T1000 (cell line): Measurements from ENCODE around the gene SPATA46.
"Not testable (repeated sequence)": the region's sequence is repeated elsewhere in the genome, so short reads cannot be mapped to it uniquely, and the experiment has no call there.

Experiments used
- DNase-seq: peaks from one replicate; lab custom pipeline; 2025; ENCODE audit warnings: mixed read lengths; lab: John Stamatoyannopoulos, UW

SPATA46 gene

DNA sequence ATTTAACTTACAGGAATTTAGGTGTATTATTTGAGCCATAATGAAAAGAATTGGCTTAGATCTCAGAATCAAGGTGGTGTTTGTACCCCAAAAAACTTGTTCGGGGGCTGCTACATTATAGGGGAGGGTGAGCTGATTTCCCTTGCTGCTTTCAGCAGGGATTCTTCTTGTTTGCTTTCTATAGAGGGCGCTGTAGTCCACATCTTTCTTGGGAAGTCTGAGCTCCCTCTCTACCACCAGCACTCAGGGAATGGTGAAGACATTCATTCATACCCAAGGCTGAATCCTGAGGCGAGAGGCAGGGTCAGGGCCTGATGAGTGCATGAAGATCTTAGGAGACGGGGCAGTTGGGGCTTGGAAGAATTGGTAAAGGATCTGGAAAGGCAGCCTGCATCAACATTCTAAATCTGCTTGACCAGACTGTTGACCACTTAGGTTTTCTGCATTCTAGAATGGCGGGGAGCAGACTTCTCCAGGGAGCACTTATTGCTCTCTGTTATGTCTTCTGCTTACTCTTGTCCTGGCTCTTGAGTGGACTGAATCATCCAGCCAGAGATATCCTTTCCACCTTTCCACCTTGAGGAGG lies 18.9 kb downstream of the SPATA46 start:
- DNase-seq, result no peak

- no peak for DNase-seq
Observed at GRCh38 chr1:162353702-162354101, 23.0 kb downstream of the SPATA46 start.

DNA sequence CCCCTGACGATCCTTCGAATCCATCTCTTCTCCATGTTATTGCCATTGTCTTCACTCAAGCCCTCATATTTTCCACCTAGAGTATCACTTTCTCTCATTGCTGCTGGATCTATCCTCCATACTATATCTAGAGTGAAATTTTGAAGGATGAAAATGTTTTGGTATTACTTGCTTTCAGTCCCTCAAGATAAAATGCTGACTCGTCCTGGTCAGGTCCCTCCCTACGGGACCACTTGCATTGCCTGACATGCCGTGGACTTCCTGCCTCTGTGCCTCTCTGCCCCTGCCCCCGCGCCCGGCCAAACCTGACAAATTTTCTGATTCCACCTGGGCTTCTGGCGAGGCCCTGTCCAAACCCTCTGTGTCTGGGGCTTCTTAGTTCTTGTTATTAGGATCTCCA lies 23.6 kb downstream of the SPATA46 start:
- no peak for DNase-seq

GRCh38 chr1:162351874-162352273 lies 24.8 kb downstream of the SPATA46 start:
- DNase-seq, result not testable (repeated sequence)

- DNase-seq, result no peak
Observed at GRCh38 chr1:162351246-162351842, 25.3 kb downstream of the SPATA46 start.

GRCh38 chr1:162349635-162350330 lies 26.9 kb downstream of the SPATA46 start:
- no peak for DNase-seq

DNA sequence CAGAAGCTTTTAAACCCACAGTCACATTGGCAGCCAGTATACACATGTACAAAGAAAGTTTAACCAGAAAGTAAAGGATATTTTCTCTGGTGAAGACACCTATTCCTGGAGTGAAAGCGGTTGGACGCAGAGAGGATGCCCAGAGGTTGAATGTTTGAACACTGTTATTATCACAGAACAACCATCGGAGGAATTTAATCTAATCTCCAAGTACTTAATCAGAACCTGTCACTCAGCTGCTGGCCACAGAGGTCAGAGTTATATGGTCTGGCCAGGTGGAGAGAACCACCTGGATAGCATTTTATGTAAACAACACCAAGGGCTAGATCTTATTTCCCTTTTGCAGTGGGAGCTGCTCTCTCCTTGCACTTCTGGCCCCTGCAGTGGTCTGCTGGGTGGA lies 29.4 kb downstream of the SPATA46 start:
- DNase-seq, result no peak

- no peak for DNase-seq
Observed at GRCh38 chr1:162343470-162343869, 33.2 kb downstream of the SPATA46 start.

DNA sequence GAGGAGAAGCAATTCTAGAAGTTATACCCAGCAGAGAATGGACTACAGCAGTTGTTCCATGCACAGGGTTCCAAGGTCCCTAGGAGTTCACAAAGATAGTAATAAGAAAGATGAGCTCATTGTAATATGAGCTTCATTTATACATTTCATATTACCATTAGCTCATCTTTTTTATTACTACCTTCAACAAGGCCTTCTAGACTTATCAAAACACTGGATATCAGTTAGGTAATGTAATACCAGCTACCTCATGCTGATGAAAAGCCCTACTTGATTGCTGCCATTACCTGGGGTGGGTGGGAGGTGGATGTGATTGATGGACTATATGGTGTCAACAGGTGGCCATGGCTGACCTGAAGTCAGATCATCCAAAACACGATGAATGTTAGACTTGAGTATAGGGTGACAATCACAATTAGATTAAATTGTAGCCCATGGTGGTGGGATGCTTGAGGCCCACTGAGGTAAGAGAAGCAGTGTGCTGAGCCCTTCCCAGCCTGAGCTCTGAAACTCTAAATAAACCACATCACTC lies 34.1 kb downstream of the SPATA46 start:
- DNase-seq, result no peak

- DNase-seq, result no peak
Observed at GRCh38 chr1:162336621-162337285, 39.9 kb downstream of the SPATA46 start.

DNA sequence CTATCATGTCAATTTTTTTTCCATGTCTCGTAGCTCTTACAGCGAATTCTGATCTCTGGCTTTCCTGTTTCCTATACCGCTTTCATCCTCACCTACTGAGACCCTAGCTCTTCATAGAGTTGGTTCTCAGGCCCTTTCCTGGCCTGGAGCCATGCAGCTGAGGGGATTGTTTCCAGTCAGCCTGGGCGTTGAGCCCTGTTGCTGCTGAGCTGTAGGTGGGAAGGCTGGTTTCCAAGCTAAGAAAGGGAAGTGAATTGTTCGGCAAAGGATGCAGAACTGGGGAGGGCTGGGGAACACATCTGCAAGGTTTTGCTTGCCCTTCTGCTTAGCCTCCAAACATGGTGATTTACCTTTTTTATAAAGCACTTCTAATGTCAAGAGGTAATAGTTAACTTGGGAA lies 41.5 kb downstream of the SPATA46 start:
- no peak for DNase-seq

DNA sequence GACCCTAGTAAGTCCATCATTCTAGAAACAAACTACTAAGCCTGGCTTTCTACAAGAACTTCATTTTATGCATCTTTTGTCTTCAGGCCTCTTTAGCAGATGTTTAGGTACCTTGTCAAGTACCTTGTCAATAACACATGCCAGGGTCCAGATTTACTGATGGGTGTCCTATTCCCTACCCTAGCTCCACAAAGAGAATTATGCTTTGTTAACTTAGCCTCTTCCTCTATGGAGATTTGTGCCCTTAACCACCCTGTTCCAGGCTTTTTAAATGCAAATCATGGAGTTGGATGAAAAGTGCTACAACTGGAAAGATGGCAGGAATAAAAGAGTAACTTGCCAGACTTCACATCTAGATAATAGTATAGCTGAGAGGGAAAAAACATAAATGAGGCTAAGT lies 42.7 kb downstream of the SPATA46 start:
- DNase-seq, result no peak

- DNase-seq, result no peak
Observed at GRCh38 chr1:162329826-162330225, 46.8 kb downstream of the SPATA46 start.

DNA sequence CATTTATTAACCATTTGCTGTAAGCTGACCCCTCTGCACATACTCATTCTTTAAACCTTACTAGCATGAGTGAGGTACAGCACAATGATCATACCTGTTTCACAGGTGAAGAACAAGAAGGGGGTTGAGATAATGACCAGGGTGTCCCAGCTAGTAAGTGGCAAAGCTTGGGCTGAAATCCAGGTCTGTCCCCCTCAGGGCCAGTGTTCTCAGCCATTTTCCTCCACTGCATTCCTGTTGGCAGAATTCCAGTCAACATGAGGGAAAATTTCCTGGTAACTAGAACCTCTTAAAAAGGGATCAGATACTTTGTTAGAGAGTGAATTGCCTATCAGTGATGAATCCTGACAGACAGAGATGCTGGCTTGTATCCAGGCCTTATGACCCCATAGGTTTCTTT lies 48.1 kb downstream of the SPATA46 start:
- no peak for DNase-seq

DNA sequence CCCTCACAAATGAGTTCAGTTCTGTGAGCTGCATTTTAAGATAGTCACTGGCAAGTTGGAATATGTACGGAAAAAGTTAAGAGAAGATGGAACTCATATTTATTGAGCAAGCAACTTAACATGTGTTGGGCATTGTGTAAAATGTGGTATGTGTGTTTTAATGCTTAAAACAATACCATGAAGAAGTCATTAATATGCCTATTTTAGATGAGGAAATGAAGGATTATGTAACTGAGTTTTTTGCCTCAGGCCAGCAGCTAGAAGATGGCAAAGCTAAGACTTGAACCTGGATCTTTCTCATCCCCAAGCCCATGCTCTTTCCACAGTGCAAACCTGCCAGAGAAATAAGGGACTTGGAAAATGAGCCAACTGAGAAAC lies 48.9 kb downstream of the SPATA46 start:
- DNase-seq, result no peak

DNA sequence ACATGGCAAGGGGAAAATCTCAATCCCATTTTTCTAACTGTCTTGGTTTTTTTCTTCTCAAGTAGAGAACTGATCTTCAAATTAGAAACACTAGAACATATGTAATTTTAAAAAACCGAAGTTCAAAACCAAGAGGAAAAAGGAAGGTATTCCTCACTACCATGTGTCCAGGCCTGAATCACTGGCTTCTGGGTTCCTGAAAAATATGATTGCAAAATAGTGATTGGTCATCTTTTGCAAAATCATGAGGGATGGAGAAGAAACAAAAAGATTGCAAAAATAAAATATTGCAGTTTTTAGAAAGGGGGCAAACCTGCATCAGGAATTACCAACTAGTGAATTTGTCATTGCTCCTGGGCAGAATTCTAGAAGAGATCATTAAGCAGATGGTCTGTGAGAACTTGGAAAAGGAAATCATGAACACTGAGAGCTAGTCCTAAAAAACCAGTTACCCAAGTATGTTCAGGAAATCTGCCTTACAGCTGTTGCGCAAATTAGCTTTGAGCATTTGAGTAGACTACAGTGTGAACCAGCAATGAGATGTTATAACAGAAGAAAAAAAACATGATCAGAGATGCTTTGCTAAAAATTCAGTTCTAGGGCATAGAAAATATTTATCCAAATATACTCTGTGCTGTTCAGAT lies 49.4 kb downstream of the SPATA46 start:
- DNase-seq, result no peak

GRCh38 chr1:162326559-162326958 lies 50.1 kb downstream of the SPATA46 start:
- DNase-seq, result no peak

DNA sequence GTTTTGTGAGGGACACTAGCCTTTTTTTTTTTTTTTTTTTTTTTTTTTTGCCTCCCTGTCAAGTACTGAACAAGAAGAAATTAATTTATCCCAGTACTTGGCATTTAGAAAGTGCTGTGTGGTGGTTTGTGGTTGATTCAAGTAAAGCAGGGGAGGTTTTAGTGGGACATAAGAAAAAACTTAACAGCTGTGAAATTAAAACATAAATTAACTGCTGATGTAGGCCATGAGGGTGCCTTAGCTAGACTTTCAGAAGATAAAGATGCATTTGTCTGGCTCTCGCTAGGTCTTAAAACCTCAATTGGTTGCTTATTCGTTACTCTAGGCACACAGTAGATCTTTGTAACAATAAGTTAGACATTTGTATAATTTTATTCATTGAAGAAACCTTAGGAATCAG lies 52.3 kb downstream of the SPATA46 start:
- no peak for DNase-seq
